K562 (cell line): ENCODE data around the gene ZFAND2B. TPM values are rescaled to one million over a fixed set of nuclear protein-coding genes. Genes with fewer than 3 reads are reported as not detected.

Source experiments
- CBX2 ChIP-seq: fragments of 200-600 bp; sonication (generic); IDR thresholded peaks from one replicate; pipeline ENCODE4 v1.6.1; 2012; ENCODE audit warnings: mild to moderate bottlenecking, low read length, inconsistent platforms; ENCODE audit not compliant: insufficient read depth, poor library complexity, severe bottlenecking
- CCAR2 ChIP-seq: fragments of 200-400 bp; formaldehyde crosslinking; IDR thresholded peaks from 2 replicates; pipeline ENCODE4 v1.6.1; 2017; ENCODE audit warnings: mild to moderate bottlenecking, low read depth, low read length
- CHD1 ChIP-seq: fragments of 200-600 bp; sonication (generic); IDR thresholded peaks from one replicate; pipeline ENCODE4 v1.6.1; 2012; ENCODE audit warnings: mild to moderate bottlenecking, moderate library complexity, low read length, inconsistent platforms
- CREB1 ChIP-seq, 2 experiments: sonication (generic) in 1 of 2; formaldehyde crosslinking in 1 of 2; IDR thresholded peaks; 2 replicates each; pipeline versions ENCODE4 v1.6.1 to v1.8.0; 2012 to 2022; ENCODE audit warnings: inconsistent platforms in 1 of 2, mild to moderate bottlenecking in 1 of 2, missing genetic modification reagents in 1 of 2, moderate library complexity in 1 of 2
- DACH1 ChIP-seq: fragments of 450-650 bp; IDR thresholded peaks from 2 replicates; pipeline ENCODE4 v1.6.1; 2018; ENCODE audit not compliant: partially characterized antibody
- ESRRB ChIP-seq: fragments of 250-450 bp; sonication (Bioruptor Pico); IDR thresholded peaks from 2 replicates; pipeline ENCODE4 v1.5.0; 2020; ENCODE audit warnings: mild to moderate bottlenecking, moderate library complexity, borderline replicate concordance
- MITF ChIP-seq: IDR thresholded peaks from 2 replicates; pipeline ENCODE4 v1.6.1; 2014; ENCODE audit warnings: antibody characterized with exemption
- MNT ChIP-seq, 2 experiments: fragments of 450-650 bp; conservative IDR thresholded peaks; 2 replicates each; pipeline ENCODE4 v1.6.1; 2017; ENCODE audit warnings: mild to moderate bottlenecking in 2 of 2, moderate library complexity in 2 of 2
- SP2 ChIP-seq: IDR thresholded peaks from 2 replicates; pipeline ENCODE4 v1.6.1; 2011; ENCODE audit warnings: mild to moderate bottlenecking, low read depth, low read length, moderate library complexity; ENCODE audit not compliant: poor library complexity, severe bottlenecking; ENCODE audit errors: extremely low read depth
- SREBF2 ChIP-seq: sonication (generic); formaldehyde crosslinking; IDR thresholded peaks from 2 replicates; pipeline ENCODE4 v1.4.0; 2020; ENCODE audit warnings: mild to moderate bottlenecking, missing genetic modification reagents
- U2AF2 ChIP-seq: fragments of 200-400 bp; formaldehyde crosslinking; optimal IDR thresholded peaks from 2 replicates; pipeline ENCODE3; 2017; ENCODE audit warnings: low read depth, mild to moderate bottlenecking, low read length
- ZNF347 ChIP-seq: fragments of 450-650 bp; formaldehyde crosslinking; IDR thresholded peaks from 2 replicates; pipeline ENCODE4 v1.4.0; 2020; ENCODE audit warnings: low read depth, mild to moderate bottlenecking, moderate library complexity
- polyA plus RNA-seq, 8 experiments: library from polyadenylated mRNA; depleted of rRNA in 4 of 8; stranded (reverse) in 5 of 8; unstranded in 3 of 8; fragments of >200 nt; fragmentation: Nextera tagmentation in 2 of 8; fragmentation: Illumina TruSeq in 1 of 8; extraction: Ambion mirVana in 2 of 8; extraction: Trizol in 1 of 8; gene quantifications; 2 replicates each; pipeline versions ENCODE4 v1.2.1 to v1.2.3, GENCODE V29; 2011 to 2014; ENCODE audit warnings: inconsistent platforms in 1 of 8, missing spikeins in 1 of 8
- total RNA-seq, 7 experiments: library from RNA; depleted of rRNA in 6 of 7; stranded (reverse); fragments of >200 nt in 6 of 7; fragmentation: Illumina TruSeq in 2 of 7; extraction: Trizol in 2 of 7; gene quantifications; 2 replicates each; pipeline versions ENCODE4 v1.2.1 to v1.2.3, GENCODE V29; 2011 to 2021; ENCODE audit warnings: low replicate concordance in 1 of 7
- TF ChIP-seq, protein P1 (sequence below), 2 experiments: fragments of 450-650 bp in 1 of 2; sonication (generic) in 1 of 2; formaldehyde crosslinking in 1 of 2; IDR thresholded peaks in 1 of 2; conservative IDR thresholded peaks in 1 of 2; 2 replicates each; pipeline versions ENCODE4 v1.6.1 to v1.8.1; 2016 to 2023; ENCODE audit warnings: mild to moderate bottlenecking in 2 of 2, moderate library complexity in 2 of 2, inconsistent platforms in 1 of 2, missing genetic modification reagents in 1 of 2
- TF ChIP-seq, protein P2 (sequence below): fragments of 450-650 bp; IDR thresholded peaks from 2 replicates; pipeline ENCODE4 v1.6.1; 2016; ENCODE audit warnings: low read depth, mild to moderate bottlenecking, moderate library complexity

ZFAND2B gene
- total and polyA plus RNA-seq, 9 of the 15 experiments (the other 6 are each of a cell fraction or from before 2014, with no cell fraction given): 9.9 to 33.3 (median 26.1) TPM

DNA sequence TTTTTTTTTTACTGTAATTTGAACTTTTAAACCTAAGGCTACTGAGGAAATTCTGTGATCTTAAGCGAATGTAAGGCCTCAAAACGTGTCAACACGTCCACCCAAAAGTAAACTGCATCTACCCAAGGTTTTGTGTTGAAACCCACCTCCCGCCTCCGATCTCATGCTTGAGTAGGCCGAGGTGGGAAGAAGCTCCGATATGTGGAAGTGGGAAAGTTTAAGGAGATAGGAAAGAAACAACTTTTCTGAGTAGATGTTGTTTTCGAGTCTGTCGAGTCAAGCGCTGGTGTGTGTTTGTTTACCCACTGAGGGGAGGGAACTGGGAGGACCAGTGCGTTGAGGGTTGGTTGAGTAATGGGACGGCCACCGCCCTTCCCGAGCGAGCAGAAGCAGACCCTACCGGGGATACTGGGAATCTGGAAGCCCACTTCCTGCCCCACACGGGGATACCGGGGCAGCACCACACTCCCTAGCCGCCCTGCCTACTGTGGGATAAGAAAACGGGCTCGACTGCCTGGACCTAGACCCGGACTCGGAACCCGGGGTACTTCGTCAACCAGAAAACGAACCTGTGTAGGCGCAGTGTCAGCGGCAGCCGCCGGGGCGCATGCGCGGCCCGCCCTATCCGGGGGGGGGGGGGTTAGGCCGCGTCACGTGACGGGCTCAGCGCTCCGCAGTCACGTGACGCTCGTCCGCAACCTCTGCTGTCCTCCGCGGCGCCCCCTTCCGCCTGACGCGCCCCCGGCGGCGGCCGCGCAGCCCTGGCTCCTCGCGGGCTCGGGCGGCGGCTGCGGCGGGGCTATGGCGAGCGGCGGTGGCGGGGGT, 28.8 kb upstream of the ZFAND2B start, which contains the start of gene RETREG2 (continued):
- TF ChIP-seq CREB1 (IDR thresholded peaks at IDR 0.05): 0 out of 2 replicates have a peak, but pooled peaks have one; percentile 40
- peak; percentile 22; the same call in 1 of the 2 replicates for TF ChIP-seq CREB1 (CRISPR knock-in tag; IDR thresholded peaks at IDR 0.05)
- no peak for TF ChIP-seq CBX2
- TF ChIP-seq MNT (conservative IDR thresholded peaks at IDR 0.05): peak; percentile 66 to 86
- TF ChIP-seq DACH1: no peak
- TF ChIP-seq, protein P1, sequence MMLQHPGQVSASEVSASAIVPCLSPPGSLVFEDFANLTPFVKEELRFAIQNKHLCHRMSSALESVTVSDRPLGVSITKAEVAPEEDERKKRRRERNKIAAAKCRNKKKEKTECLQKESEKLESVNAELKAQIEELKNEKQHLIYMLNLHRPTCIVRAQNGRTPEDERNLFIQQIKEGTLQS (IDR thresholded peaks at IDR 0.05): peak; percentile 75; the same call in 1 of the 2 replicates
- TF ChIP-seq, protein P1 (CRISPR knock-in tag; conservative IDR thresholded peaks at IDR 0.05): no peak
- TF ChIP-seq SP2: no peak
- no peak for TF ChIP-seq ZNF347
- no peak for TF ChIP-seq CCAR2
- peak; percentile 39; the same call in 1 of the 2 replicates for TF ChIP-seq MITF
- TF ChIP-seq ESRRB (CRISPR knock-in tag): no peak
- TF ChIP-seq, protein P2, sequence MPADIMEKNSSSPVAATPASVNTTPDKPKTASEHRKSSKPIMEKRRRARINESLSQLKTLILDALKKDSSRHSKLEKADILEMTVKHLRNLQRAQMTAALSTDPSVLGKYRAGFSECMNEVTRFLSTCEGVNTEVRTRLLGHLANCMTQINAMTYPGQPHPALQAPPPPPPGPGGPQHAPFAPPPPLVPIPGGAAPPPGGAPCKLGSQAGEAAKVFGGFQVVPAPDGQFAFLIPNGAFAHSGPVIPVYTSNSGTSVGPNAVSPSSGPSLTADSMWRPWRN: no peak
- TF ChIP-seq U2AF2: no peak
- no peak for TF ChIP-seq SREBF2
- TF ChIP-seq CHD1: no peak
